GM21367 (cell line): ENCODE measurements around the gene HINFP.
"Not testable (repeated sequence)": the region's sequence is repeated elsewhere in the genome, so short reads cannot be mapped to it uniquely, and the experiment has no call there.

ENCODE experiments used
- ATAC-seq: cut with Tn5 transposase; IDR thresholded peaks from one replicate; pipeline ENCODE4 v1.9.1; 2021; ENCODE audit not compliant: unreplicated experiment

The HINFP gene

DNA sequence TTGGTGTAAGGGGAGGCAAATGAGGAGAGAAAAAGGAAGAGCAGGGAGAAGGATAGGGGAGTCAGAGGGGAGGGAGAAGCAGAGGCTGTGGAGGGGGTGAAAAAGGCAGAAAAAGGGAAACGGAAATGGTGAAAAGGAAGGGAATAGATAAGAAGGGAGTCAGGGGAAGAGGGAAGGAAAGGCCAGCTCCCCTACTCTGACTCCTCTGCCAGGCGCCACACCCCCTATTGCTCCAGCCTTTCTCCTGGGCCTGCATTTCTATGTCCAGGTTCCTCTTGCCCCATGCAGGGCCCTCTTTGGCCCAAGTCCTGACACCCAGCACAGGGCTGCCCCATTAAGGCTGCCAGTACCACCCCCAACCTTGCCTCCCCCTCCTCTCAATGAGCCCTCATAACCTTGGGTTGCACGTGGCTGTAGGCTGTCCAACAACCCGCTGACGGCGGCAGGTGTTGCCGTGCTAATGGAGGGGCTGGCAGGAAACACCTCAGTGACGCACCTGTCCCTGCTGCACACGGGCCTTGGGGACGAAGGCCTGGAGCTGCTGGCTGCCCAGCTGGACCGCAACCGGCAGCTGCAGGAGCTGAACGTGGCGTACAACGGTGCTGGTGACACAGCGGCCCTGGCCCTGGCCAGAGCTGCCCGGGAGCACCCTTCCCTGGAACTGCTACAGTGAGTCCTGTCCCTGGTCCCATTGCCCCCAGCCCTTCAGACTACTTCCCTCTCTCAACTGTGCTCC, 60.5 kb downstream of the HINFP start:
- ATAC-seq = no peak

DNA sequence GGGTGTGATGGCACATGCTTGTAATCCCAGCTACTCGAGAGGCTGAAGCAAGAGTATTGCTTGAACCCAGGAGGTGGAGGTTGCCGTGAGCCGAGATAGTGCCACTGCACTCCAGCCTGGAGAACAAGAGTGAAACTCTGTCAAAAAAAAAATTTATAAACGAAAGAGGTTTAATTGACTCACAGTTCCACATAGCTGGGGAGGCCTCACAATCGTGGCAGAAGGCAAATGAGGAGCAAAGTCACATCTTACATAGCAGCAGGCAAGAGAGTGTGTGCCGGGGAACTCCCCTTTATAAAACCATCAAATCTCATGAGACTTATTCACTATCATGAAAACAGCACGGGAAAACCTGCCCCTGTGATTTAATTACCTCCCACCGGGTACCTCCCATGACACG, 63.0 kb downstream of the HINFP start:
- not testable (repeated sequence) for ATAC-seq
